ENCODE results near the gene CDCA5.
"Not testable (repeated sequence)": the region's sequence is repeated elsewhere in the genome, so short reads cannot be mapped to it uniquely, and the experiment has no call there.

The CDCA5 gene

GRCh38 chr11:65118891-65119669 is 35.2 kb upstream of the CDCA5 start:
- not testable (repeated sequence) for DNase-seq

- no peak for DNase-seq
Observed at GRCh38 chr11:65118097-65118837, 34.4 kb upstream of the CDCA5 start.

- peak; percentile 100 for DNase-seq
Observed at GRCh38 chr11:65117206-65118096, 33.6 kb upstream of the CDCA5 start, which contains the start of gene ZNHIT2. ZNHIT2 (minus strand) TSS chr11:65117701; CDS start chr11:65117653, 48 bp downstream.

GRCh38 chr11:65116370-65117205 is 32.7 kb upstream of the CDCA5 start:
- DNase-seq = peak; percentile 76

DNA sequence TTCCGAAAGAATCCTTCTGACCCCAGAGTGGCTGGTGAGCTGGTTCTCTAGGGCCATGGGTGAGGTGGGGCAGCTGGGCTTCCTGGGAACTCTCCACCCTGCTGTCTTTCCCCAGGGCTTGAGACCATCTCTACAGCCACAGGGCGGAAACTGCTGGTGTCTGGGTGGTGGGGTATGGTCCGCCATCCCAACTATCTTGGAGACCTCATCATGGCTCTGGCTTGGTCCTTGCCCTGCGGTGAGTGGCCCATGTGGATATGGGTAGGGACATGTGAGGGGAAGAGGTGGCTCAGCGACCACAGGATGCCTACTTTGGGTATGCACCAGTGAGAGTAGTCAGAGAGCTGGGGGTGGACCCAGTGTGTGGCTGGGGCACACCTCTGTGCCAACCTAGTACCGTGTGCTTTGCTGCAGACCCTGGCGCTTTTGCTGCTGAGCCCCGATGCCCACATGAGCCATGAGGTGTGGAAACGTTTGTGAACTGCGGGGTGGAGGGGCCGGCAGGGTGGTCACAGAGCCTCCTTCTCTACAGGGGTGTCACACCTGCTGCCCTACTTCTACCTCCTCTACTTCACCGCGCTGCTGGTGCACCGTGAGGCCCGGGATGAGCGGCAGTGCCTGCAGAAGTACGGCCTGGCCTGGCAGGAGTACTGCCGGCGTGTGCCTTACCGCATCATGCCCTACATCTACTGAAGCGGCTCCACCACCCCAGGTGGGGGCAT is 31.7 kb upstream of the CDCA5 start:
- DNase-seq = no peak

DNA sequence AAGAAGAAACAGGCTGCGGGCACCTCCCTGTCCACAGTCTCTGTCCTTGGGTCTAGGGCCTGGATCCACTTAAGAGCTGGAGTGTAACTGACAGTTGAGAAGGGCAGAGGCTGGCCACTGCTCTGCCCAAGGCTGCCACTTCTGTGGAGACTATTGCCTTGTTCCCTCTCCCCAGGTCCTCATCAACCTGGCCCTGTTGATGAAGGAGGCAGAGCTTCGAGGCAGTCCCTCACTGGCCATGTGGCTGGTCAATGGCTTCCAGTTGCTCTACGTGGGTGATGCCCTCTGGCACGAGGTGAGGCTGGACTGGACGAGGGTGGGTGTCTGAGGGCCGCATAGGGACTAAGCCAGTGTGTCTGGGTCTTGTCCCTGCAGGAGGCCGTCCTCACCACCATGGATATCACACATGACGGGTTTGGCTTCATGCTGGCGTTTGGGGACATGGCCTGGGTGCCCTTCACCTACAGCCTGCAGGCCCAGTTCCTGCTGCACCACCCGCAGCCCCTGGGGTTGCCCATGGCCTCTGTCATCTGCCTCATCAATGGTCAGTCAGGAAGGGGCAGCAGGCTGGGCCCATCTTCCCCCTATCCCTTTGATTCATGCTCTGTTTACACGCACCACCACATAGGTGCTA is 30.8 kb upstream of the CDCA5 start:
- no peak for DNase-seq

- no peak for DNase-seq
Observed at GRCh38 chr11:65113839-65114238, 30.0 kb upstream of the CDCA5 start.

DNA sequence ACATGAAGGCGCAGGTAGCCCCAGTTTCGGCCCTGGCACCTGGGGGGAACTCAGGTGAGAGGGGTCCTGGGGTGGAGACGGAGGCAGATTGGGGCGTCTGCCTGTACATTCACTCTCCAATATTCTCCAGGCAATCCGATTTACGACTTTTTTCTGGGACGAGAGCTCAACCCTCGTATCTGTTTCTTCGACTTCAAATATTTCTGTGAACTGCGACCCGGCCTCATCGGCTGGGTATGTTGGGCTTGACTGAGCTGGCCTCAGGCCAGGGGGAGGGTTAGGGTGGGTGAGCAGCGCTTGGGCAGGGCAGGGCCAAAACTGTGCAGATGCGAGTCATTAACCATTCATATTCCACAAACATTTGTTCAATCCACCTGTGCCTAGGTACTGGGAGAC is 29.5 kb upstream of the CDCA5 start:
- no peak for DNase-seq

GRCh38 chr11:65112546-65113360 is 28.9 kb upstream of the CDCA5 start:
- DNase-seq = peak; percentile 83

DNA sequence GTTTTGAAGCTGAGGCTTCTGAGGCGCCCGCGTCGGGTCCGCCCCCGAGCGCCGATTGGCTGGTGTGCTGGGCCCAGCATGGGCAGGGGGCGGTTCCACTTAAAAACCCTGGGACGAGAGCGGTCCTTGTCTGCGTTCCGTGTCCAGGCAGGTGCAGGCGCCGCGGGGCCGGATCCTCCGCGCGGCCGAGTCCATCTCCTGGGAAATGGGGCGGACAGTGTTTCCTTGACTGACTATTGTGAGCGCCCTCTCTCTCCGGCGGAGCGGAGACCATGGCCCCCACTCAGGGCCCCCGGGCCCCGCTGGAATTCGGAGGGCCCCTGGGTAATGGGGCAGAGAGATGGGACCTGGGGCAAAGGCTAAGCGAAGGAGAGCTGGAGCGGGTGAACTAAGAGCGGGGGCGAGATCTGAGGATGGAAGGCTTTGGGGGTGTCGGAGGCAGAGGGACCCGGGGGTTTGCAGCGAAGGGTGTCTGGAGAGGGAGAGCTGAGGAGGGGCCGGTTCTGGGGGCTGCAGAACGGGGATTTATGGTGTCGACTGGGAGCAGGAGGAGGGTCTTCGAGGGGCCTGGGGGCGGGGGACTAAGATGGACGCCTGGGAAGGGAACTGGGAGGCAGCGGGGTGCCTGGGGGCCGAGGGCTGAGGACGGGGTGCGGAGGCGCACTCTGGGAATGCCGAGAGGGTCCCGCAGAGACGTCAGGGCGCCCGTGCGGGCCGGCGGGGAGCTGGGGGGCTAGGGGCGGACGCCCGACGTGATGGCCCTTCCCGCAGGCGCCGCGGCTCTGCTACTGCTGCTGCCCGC is 28.1 kb upstream of the CDCA5 start, which contains the start of gene TM7SF2:
Gene TM7SF2, plus strand, starts transcription at position 129 of the 802 bp plus-strand sequence. Its CDS starts 144 bp downstream, at position 273.
- DNase-seq = peak; percentile 98

DNA sequence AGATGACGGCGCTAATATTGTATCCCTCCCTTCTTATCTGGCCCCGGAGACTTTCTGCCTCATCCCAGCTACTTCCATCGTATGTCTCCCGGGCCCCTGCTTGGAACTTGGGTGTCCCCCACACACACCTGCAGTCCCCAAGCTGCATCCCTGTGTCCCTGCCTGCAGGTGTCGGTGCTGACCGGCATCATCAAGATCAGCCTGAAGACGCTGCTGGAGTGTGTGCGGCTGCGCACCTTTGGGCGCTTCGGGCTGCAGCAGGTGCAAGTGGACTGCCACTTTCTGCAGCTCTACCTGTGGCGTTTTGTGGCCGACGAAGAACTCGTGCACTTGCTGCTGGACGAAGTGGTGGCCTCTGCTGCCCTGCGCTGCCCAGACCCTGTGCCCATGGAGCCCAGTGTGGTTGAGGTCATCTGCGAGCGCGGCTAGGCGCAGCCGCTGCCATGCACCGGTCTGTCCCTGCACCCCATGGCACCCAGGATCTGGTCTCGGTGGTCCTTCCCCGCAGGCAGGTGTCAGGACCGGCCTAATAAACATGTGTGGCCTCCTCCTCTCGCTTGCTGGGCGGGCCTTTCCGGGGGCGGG is 27.4 kb upstream of the CDCA5 start:
- no peak for DNase-seq

- peak; percentile 96 for DNase-seq
Observed at GRCh38 chr11:65110354-65110861, 26.6 kb upstream of the CDCA5 start.

DNA sequence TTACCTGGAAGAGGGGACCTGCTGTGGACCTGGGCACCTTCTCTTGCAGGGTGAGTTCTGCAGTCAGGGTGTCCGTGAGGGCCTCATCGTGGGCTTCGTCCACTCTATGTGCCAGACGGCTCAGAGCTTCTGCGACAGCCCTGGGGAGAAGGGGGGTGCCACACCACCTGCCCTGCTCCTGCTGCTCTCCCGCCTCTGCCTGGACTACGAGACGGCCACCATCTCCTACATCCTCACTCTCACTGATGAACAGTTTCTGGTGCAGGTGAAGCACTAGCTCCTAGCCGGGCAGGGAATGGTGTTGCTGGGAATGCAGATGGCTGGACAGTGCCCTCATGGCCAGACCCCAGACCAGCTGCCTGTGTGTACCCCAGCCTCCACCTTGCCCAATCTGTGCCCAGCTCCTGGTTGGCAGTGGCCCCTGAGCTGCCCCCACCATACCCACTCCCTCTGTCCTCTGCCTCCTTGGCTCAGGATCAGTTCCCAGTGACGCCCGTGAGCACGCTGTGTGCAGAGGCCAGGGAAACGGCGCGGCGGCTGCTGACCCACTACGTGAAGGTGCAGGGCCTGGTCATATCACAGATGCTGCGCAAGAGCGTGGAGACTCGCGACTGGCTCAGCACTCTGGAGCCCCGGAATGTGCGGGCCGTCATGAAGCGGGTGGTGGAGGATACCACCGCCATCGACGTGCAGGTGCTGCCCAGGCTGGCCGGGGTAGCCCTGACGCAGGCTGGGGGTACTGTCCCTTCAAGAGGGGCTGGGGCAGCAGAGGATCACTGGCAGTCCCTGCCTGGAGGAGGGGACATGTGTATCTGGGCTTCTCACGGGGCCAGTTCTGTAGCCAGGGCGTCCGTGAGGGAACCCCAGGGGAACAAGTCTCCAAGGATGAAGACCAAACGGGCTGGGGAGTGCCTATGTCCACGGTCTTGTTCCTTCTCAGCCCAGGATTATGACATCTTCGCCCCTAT is 25.7 kb upstream of the CDCA5 start:
- no peak for DNase-seq

DNA sequence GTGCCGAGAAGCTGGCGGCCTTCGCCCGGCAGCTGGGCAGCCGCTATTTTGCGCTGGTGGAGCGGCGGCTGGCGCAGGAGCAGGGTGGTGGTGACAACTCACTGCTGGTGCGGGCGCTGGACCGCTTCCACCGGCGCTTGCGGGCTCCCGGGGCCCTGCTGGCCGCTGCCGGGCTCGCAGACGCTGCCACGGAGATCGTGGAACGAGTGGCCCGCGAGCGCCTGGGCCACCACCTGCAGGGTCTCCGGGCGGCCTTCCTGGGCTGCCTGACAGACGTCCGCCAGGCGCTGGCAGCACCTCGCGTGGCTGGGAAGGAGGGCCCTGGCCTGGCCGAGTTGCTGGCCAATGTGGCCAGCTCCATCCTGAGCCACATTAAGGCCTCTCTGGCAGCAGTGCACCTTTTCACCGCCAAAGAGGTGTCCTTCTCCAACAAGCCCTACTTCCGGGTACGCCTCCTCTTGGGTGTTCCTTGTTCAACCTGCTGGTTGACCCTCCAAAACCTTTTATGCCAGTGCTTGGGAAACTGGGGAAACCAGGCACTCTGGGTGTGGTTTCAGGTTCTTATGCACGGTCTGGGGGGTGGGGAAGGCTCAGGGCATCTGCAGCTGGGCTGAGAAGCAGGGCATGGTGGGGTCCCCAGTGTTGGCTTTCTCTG is 24.8 kb upstream of the CDCA5 start:
- no peak for DNase-seq

- no peak for DNase-seq
Observed at GRCh38 chr11:65107751-65108468, 24.1 kb upstream of the CDCA5 start.

- no peak for DNase-seq
Observed at GRCh38 chr11:65107078-65107477, 23.2 kb upstream of the CDCA5 start.

Data from stimulated activated CD4-positive, alpha-beta T cell treated with anti-CD3 and anti-CD28 coated beads, Interleukin-15, amount 100 ng/mL, for 24 hours (primary cell).